DMS153 treated with DMSO at 0.1 percent for 48 hours (cell line): Measurements from ENCODE around the gene CRK.
"Not testable (repeated sequence)": the region's sequence is repeated elsewhere in the genome, so short reads cannot be mapped to it uniquely, and the experiment has no call there.

Experiments
- DNase-seq: peaks from one replicate; lab custom pipeline; 2025; ENCODE audit not compliant: unreplicated experiment; lab: John Stamatoyannopoulos, UW

CRK gene

DNA sequence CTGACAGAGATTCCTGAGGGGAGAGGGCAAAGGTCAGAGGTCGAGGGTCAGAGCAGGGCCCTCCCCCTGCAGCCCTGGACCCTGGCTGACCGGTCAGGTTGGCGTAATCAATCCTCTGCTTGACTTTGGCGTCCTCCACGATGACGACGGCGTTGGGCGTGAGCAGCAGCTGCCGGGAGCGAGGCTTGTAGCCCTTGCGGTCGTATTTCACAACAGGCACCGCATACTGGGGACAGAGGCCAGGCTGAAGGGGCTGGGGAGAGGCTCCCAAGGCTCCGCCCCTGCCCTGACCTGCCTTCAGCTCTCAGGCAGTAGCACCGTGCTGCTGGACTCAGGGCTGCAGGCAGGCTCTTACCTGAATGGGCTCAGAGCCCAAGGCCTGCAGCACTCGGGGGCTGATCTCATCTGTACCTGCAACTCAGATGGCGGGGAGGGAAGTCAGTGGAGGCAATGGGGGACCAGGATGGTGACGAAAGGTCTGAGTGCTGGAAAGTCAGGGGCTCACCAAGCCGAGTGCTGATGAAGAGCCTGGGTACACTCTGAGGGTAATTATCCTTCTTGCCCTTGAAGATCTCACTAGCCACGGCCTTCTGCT lies 12.0 kb upstream of the CRK start:
- DNase-seq = no peak

DNA sequence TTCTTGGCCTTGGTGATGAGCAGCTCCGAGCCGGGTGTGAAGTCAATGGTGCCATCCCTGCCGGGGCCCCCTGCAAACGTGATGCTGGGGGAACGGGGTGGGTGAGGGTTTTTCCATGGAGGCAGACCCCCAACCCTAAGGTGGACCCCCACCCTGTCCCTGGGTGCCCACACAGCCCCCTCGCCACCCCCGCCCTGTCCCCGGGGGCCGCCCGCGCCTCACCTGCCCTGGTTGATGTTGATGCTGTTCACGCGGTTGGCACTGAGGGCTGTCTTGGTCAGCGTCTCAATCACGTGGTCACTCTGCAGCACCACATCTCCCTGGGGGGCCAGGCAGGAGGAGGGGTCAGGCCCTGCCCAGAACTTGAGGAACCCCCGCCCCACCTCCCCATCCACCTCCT lies 11.2 kb upstream of the CRK start:
- DNase-seq = no peak

DNA sequence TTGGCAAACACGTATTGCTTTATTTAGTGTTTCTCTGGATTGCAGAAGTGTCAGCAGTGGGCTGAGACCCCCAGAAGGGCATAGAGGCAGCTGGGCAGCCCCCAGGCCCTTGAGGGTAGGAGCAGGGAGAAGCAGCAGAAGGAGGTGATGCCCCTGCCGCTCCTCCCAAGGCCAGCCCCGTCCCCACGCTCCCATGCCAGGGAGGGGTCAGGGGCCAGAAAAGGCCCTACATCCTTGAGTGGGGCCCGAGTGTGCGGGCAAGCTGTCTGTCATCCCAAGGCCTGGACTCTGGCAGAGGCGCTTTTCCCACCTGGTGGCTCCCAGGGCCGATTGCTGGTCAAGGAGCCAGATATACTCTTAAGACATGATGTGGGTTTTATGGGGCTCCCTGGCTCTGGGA lies 8.2 kb upstream of the CRK start:
- DNase-seq = no peak

DNA sequence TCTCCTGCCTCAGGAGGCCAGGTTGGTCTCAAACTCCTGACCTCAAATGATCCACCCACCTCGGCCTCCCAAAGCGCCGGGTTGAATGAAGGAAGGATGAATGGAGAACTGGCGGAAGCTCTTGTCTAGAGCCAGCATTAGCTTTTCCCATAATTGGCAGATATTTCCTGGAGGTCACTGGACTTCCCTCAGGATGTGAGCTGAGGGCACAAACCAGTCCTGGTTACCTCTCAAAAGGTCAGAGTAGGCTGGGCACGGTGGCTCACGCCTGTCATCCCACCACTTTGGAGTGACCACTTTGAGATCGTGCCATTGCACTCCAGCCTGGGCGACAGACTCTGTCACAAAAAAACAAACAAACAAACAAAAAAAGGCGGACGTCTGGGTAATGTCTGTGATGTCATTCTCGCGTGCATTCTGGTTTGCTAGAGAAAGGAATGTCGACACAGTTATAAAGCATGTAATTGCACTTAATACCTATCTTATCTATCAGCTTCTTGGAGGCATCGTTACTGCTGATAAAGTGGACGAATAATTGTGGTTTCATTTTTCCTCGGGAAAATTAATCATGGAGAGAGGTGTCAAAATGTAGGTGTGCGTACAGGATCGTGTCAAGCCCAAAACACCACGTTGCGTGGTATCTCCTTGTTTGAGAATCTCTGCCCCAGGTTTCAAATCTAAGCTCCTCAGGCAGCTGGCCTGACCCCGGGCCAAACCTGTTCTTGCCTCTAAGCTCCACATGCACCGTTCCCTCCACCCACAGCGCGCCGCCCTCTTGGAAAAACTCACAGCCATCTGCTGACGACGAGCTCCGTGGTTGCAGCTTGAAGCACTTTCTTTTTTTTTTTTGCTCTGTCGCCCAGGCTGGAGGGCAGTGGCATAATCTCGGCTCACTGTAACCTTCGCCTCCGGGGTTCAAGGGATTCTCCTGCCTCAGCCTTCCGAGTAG lies 6.4 kb upstream of the CRK start:
- DNase-seq = no peak

DNA sequence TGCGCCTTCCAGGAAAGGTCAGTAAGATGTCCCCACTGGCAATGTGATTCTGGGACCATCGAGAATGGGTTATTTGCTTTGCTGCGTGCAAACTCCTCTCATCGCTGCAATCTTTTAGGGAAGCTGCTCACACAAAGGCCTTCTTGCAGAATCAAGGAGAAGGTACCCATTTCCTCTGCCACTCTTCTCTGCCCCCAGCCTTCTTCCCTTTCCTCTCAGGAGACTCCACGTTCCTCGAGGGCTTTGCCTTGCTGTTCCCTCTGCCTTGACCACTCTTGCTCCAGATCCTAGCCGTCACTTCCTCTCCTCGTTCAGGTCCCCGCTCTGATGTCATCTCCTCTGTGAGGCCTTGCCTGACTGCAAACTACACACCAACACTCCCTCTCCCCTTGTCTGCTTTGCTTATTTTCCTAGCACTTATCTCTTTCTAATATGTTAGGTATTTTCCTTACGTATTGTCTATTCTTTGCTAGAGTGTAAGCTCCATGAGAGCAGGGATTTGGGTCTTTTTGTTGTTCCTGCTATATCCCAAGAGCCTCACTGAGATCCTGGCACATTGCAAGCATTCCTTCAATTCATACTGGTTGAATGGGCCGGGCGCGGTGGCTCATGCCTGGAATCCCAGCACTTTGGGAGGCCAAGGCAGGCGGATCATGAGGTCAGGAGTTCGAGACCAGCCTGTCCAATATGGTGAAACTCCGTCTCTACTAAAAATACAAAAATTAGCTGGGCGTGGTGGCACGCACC lies 5.3 kb upstream of the CRK start:
- DNase-seq = no peak

DNA sequence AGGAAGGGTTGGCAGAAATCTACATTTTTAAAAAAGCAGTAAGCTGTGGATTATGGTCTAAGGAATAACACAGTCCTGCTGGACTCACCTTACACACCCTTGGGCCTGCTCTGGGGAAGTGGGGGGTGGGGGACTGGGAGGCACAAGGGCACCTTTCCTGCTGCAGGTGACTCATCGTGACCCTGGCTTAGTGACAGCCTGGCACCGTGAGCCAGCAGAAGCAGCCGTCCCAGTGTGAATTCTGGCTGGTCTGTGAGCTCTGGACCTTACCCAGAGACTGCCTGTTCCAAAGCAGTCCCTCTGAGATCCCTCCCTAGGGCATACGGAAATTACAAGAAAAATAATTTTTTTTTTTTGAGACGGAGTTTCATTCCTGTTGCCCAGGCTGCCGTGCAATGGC lies 4.2 kb upstream of the CRK start:
- no peak for DNase-seq

DNA sequence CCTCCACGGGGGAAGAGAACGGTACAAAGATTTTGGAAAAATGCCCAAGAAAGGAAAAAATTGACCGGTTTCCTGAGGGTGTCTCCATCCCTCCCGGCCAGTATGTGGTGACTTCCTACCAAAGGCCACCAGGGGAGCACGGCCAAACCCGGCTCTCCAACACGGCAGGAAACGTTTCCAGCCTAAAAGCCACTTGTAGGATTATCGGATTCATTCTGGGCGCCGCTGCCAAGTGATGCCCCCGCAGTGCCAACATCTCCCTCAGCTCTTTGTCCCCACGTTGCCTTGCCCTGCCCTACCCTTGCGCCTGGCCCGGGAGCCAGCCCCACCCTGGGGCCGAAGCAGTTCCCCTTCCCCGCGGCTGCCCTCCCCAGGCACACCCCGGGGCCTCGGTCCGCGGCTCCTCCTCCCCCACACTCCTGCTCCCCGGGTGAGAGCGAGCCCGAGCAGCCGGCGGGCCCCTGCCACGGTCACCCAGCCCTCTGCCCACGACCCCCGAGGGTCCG lies 688 bp downstream of the CRK start:
- DNase-seq = no peak

DNA sequence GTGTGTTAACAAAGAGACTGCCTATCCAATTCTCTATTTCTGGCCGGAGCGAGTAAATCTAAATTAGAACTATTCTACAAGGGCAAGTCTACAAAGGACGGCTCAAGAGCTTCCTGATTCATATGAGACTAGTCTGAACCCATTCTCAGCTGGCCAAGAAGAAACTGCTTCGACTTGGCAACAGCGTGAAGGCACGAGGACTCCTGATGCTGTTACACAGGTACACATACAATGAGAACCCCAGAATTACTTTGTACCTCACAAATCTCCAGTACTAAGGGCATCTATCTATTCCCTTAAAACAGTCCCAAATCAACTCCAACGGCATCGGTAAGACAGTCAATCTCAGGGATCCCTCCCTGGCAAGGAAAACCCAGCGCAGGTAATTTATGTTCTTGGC lies 1.5 kb downstream of the CRK start:
- DNase-seq = no peak

DNA sequence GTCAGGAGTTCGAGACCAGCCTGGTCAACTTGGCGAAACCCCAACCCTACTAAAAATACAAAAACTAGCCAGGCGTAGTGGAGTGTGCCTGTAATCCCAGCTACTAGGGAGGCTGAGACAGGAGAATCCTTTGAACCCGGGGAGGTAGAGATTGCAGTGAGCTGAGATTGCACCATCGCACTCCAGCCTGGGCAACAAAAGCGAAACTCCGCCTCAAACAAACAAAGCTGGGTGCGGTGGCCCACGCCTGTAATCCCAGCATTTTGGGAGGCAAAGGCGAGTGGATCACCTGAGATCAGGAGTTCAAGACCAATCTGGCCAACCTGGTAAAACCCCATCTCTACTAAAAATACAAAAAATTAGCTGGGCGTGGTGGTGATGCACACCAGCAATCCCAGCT lies 2.3 kb downstream of the CRK start:
- DNase-seq = not testable (repeated sequence)

DNA sequence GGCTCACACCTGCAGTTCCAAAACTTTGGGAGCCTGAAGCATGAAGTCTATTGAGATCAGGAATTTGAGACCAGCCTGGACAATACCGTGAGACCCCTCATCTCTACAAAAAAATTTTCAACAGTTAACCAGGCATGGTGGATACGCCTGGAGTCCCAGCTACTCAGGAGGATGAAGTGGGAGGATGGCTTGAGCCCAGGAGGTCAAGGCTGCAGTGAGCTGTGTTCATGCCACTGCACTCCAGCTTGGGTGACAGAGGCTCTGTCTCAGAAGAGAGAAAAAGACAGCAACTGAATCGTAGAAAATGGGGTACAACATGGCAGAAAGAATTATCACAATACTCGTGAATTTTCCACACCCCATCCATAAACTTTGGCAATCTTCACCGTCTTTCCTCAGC lies 3.2 kb downstream of the CRK start:
- DNase-seq = no peak

DNA sequence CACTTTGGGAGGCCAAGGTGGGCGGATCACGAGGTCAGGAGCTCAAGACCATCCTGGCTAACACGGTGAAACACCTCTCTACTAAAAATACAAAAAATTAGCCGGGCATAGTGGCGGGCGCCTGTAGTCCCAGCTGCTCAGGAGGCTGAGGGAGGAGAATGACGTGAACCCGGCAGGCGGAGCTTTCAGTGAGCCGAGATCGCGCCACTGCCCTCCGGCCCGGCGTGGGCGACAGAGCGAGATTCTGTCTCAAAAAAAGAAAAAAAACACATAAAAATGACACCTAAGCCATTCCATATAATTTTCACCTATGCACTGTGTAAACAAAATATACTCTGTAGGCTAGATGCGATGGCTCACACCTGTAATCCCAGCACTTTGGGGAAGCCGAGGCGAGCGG lies 5.8 kb downstream of the CRK start:
- not testable (repeated sequence) for DNase-seq

DNA sequence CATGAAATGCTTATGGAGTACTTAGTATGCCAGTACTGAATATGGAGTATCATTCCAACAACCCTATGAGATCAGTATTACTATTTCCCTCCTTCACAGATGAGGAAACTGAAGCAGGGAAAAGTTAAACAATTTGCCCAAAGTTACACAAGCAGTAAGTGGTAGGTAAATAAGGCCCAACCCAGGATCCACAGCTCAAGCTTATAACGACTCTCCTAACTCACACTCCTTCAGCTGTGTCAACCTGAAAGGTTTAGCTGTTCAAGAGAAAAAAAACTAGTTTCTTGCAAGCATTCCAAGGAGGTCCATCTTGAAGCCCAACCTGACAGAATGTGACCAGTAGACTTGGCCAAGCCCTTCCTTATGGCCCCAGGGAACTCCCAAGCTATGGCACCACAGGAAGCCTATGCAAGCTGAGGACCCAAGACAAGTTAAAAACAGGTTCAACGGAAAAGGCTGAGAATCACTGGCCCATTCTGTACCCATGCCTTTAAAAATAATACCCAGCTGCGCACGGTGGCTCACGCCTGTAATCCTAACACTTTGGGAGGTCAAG lies 6.5 kb downstream of the CRK start:
- no peak for DNase-seq

DNA sequence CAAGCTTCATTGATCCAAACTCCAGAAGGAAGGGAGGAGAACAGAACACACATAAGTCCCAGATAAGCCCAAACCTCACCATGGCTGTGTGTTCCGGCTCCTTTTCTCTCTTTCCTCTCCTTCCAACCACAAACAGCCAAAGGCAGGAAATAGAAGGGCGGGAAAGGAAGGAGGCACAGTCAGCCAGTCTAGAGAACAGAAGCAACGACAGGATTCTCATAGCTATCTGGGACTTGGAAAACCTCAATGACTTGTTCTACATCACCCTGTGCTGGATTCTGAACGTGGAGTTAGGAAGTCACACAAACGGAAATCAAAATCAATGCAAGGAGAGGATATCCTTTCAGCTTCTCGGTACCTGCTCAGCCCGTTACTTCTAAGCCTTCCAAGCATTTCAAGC lies 9.0 kb downstream of the CRK start:
- DNase-seq = no peak

DNA sequence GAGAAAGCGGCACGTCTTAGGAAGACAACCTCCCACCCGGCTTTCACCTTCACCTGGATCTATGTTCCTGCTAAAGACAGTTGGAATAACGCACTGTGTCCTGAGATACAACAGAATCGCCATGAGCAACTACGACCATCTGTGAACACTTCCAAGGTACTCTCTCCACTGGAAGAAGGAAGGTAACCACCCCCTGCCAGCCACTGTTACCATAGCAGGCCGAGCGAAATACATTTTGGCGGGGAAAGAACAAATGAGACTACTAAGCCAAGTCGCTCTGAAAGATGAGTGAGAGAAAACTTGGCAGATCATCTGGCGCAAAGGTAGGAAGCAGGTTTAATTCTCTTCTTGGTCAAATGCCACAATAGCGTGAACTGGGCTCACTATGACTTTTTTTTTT lies 9.8 kb downstream of the CRK start:
- DNase-seq = no peak

DNA sequence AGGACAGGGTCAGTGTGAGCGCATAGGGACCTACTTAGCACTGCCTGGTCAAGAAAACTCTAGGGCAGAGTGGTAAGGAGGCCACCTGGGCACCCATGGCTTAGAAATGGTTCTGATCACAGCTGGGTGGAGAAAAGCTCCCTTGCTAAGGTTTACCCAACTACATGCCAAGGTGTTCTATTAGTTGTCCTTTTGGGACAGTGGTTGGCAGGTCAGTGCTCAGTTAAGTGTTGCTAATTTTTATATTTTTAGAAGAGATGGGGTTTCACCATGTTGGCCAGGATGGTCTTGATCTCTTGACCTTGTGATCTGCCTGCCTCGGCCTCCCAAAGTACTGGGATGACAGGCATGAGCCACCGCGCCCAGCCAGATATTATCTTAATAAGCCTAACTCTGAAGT lies 10.3 kb downstream of the CRK start:
- not testable (repeated sequence) for DNase-seq

DNA sequence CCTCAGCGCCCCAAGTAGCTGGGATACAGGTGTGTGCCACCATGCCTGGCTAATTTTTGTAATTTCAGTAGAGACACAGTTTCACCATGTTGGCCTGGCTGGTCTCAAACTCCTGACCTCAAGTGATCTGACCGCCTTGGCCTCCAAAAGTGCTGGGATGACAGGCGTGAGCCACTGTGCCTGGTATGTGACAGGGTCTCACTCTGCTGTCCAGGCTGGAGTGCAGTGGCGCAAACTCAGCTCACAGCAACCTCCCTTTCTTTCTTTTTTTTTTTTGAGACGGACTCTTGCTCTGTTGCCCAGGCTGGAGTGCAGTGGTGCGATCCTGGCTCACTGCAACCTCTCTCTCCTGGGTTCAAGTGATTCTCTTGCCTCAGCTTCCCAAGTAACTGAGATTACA lies 13.3 kb downstream of the CRK start:
- not testable (repeated sequence) for DNase-seq

DNA sequence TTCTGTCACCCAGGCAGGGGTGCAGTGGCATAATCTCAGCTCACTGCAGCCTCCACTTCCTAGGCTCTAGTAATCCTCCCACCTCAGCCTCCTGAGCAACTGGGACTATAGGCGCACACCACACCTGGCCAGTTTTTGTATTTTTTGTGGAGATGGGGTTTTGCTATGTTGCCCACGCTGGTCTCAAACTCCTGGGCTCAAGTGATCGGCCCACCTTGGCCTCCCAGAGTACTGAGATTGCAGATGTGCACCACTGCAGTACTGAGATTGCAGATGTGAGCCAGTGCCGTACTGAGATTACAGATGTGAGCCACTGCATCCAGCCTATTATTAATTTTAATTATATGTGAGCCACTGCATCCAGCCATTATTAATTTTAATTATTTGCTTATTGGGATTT lies 13.8 kb downstream of the CRK start:
- DNase-seq = no peak

DNA sequence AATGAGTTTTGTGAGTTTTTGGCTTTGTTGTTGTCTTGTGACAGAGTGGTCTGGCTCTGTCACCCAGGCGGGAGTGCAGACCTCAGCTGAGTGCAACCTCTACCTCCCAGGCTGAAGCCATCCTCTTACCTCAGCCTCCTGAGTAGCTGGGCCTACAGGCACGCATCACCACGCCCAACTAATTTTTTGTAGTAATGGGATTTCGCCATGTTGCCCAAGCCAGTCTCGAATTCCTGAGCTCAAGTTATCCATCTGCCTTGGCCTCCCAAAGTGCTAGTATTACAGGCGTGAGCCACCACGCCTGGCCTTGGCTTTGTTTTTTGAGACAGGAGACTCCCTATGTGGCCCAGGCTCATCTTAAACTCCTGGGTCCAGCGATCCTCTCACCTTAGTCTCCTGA lies 15.1 kb downstream of the CRK start:
- no peak for DNase-seq

DNA sequence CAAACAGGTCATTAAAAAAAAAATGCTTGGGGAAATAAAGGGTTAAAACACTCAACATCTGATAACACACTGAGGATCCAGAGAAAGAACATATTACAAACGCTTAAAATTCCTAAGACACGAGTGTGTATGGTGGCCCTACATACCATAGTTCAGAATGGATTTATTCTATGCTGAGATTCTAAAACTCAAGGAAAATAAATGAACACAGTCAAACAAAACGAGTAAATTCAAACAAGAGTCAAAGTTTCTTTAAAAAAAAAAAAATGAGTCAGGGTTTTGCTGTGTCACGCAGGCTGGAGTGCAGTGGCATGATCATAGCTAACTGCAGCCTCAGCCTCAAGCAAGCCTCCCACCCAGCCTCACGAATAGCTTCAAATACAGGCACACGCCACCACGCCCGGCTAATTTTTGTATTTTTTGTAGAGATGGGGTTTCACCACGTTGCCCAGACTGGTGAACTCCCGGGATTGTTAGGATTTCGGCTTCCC lies 17.4 kb downstream of the CRK start:
- no peak for DNase-seq

DNA sequence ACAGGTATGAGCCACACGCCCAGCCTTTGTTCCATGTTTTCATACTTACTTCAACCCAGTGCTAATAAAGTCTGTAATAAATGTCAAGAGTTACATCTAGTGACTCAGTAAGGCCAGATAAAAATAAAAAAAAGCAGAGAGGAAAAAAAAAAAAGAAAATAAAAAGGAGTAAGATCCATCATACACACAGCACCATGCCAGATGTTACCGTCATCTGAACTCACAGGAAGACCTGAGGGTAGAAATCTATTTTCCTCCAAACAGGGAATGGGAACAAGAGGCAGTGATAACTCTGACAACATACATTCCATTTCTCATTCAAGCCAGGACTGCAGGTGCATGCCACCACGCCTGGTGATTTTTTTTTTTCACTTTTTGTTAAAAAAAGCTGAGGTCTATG lies 20.7 kb downstream of the CRK start:
- DNase-seq = no peak

DNA sequence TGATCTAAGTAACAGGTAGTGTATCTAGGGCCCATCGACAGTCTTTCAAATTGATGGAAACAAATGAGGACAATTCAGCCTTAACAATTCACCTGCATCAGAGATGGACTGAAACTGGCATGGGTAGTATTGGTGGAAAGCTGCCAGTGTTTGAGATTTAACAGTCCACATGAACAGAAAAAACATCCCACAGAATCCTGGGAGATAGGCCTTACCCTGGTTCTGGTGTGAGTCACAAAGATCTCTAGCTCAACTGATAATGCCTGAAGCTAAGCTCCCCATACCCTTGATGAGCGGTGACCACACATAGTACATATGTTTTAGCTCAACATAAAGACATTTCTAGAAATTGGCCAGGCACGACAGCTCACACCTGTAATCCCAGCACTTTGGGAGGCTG lies 21.9 kb downstream of the CRK start:
- DNase-seq = no peak
